Lower leg skin (tissue), 4 donors: ENCODE data around the gene RBCK1. TPM values are rescaled to one million over a fixed set of nuclear protein-coding genes. Genes with fewer than 3 reads are reported as not detected.

Source experiments
- DNase-seq, 2 donors: peaks; one replicate each; pipeline ENCODE4 v3.0.0-alpha.2; 2019; ENCODE audit warnings: low spot score in 2 of 2
- H3K4me3 ChIP-seq: fragments of 200-600 bp; sonication (generic); 2 replicates; pipeline ENCODE4 v1.5.1; 2017; ENCODE audit warnings: mild to moderate bottlenecking, low read depth; ENCODE audit not compliant: poor library complexity, severe bottlenecking
- CTCF ChIP-seq, 3 donors: fragments of 450-650 bp; IDR thresholded peaks; one replicate each; pipeline ENCODE4 v1.5.1; 2016; ENCODE audit warnings: antibody characterized with exemption in 3 of 3, mild to moderate bottlenecking in 3 of 3, moderate library complexity in 2 of 3
- POLR2A ChIP-seq, 2 donors: fragments of 450-650 bp; IDR thresholded peaks; one replicate each; pipeline ENCODE4 v1.6.1; 2016 to 2017; ENCODE audit warnings: antibody characterized with exemption in 2 of 2, mild to moderate bottlenecking in 1 of 2, moderate library complexity in 1 of 2
- WGBS, 2 donors: methylation state at CpG; one replicate each; pipeline ENCODE4 v1.1.5; 2018; 5-methylcytosine and 5-hydroxymethylcytosine counted together
- intact Hi-C: fragments of 100-400 bp; cut with DNase I; formaldehyde crosslinking; loops from one replicate; pipeline ENCODE4 v1.15.0; 2023; ENCODE audit warnings: low total_unique reads
- total RNA-seq, 4 donors: library from RNA; depleted of rRNA; stranded (reverse); fragments of >200 nt; gene quantifications; one replicate each; pipeline ENCODE4 v1.1.0, GENCODE V29; 2016

RBCK1 gene
- total RNA-seq, 4 donors from 2014 or later, result 65.2 to 90.1 (median 77.1) TPM

- TF ChIP-seq CTCF (IDR thresholded peaks at IDR 0.05), result no peak
- no peak for TF ChIP-seq POLR2A (IDR thresholded peaks at IDR 0.05)
- peak in 1 of 2 donors; percentile 72 for DNase-seq
- no peak overlapping the region for H3K4me3 ChIP-seq
- WGBS, 2 donors, result 83 to 87% methylated on average over 10 to 16 of the region's 16 CpGs
- intact Hi-C loops, result no loop called here
These were observed 26.7 kb downstream of the RBCK1 start for GRCh38 chr20:434661-435419.

GRCh38 chr20:435558-435957 is 27.5 kb downstream of the RBCK1 start:
- no peak for TF ChIP-seq CTCF (IDR thresholded peaks at IDR 0.05)
- TF ChIP-seq POLR2A (IDR thresholded peaks at IDR 0.05), result no peak
- no peak overlapping the region for H3K4me3 ChIP-seq
- intact Hi-C loops, result no loop called here
- WGBS, 2 donors, result 71 to 74% methylated on average over 7 of the region's 7 CpGs
- peak in 1 of 2 donors; percentile 28 for DNase-seq

- TF ChIP-seq POLR2A (IDR thresholded peaks at IDR 0.05), result no peak
- TF ChIP-seq CTCF (IDR thresholded peaks at IDR 0.05), result no peak
- intact Hi-C loops, result no loop called here
- no peak overlapping the region for H3K4me3 ChIP-seq
- peak in 1 of 2 donors; percentile 31 for DNase-seq
- 92 to 96% methylated on average over 5 of the region's 5 CpGs for WGBS, 2 donors
These were observed 28.4 kb downstream of the RBCK1 start for GRCh38 chr20:436476-436875.

- intact Hi-C loops, result no loop called here
- TF ChIP-seq CTCF (IDR thresholded peaks at IDR 0.05), result no peak
- no peak for TF ChIP-seq POLR2A (IDR thresholded peaks at IDR 0.05)
- no peak overlapping the region for H3K4me3 ChIP-seq
- WGBS, 2 donors, result 68 to 73% methylated on average over 6 of the region's 6 CpGs
- DNase-seq, result peak in 1 of 2 donors; percentile 49
These were observed 29.8 kb downstream of the RBCK1 start for GRCh38 chr20:437787-438486.

GRCh38 chr20:438571-439469 is 30.7 kb downstream of the RBCK1 start:
- TF ChIP-seq POLR2A (IDR thresholded peaks at IDR 0.05), result no peak
- TF ChIP-seq CTCF (IDR thresholded peaks at IDR 0.05), result no peak
- intact Hi-C loops, result no loop called here
- no peak overlapping the region for H3K4me3 ChIP-seq
- no peak for DNase-seq
- 64 to 75% methylated on average over 18 of the region's 18 CpGs for WGBS, 2 donors
